GM13976 (cell line): ENCODE results near the gene COPG2.
"Not testable (repeated sequence)": the region's sequence is repeated elsewhere in the genome, so short reads cannot be mapped to it uniquely, and the experiment has no call there.

Experiments
- DNase-seq: peaks from one replicate; pipeline ENCODE4 v3.0.0; 2012; ENCODE audit warnings: low spot score
- in situ Hi-C: fragments of 300-500 bp; cut with MboI; formaldehyde crosslinking; loops from one replicate; pipeline ENCODE4 v1.12.0; 2022; ENCODE audit warnings: low sequenced_read_pairs, mixed read lengths, inconsistent platforms; ENCODE audit not compliant: unreplicated experiment
- TF ChIP-seq, protein P1 (sequence below): IDR thresholded peaks from 2 replicates; pipeline ENCODE4 v1.5.1; 2012; ENCODE audit warnings: borderline replicate concordance, mild to moderate bottlenecking; ENCODE audit not compliant: insufficient read depth; ENCODE audit errors: extremely low read depth, missing control alignments, control extremely low read depth

COPG2 gene

DNA sequence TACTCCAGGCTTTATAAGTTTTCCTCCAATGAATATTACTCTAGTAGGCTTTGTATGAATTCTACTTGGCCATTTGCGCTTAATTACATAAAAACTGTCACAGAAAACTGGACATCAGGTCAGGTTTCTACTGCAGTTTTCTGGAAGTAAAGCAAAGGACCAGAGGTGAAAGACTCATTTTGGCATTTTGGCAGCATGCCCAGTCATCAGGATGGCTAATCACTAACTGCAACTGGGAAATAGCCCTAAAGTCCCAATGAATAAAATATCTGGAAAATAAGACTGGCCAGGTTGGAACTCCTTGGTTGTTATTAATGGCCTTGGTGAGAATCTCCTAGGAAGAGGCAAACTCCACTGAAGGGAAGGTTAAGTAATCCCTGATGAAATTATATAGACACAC is 75.5 kb downstream of the COPG2 start:
- no peak for DNase-seq
- in situ Hi-C loops: no loop called here
- TF ChIP-seq, protein P1, sequence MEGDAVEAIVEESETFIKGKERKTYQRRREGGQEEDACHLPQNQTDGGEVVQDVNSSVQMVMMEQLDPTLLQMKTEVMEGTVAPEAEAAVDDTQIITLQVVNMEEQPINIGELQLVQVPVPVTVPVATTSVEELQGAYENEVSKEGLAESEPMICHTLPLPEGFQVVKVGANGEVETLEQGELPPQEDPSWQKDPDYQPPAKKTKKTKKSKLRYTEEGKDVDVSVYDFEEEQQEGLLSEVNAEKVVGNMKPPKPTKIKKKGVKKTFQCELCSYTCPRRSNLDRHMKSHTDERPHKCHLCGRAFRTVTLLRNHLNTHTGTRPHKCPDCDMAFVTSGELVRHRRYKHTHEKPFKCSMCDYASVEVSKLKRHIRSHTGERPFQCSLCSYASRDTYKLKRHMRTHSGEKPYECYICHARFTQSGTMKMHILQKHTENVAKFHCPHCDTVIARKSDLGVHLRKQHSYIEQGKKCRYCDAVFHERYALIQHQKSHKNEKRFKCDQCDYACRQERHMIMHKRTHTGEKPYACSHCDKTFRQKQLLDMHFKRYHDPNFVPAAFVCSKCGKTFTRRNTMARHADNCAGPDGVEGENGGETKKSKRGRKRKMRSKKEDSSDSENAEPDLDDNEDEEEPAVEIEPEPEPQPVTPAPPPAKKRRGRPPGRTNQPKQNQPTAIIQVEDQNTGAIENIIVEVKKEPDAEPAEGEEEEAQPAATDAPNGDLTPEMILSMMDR: no peak

- DNase-seq, in situ Hi-C loops: not testable (repeated sequence)
Measured at GRCh38 chr7:130591464-130591863, 77.1 kb downstream of the COPG2 start.

GRCh38 chr7:130585932-130586331 is 82.6 kb downstream of the COPG2 start:
- in situ Hi-C loops, DNase-seq: not testable (repeated sequence)

DNA sequence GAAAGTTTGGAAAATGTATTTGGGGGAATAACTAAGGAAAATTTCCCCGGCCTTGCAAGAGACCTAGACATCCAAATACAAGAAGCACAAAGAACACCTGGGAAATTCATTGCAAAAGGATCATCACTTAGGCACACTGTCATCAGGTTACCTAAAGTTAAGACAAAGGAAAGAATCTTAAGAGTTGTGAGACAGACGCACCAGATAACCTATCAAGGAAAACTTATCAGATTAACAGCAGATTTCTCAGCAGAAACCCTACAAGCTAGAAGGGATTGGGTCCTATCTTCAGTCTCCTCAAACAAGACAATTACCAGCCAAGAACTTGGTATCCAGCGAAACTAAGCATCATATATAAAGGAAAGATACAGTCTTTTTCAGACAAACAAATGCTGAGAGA is 93.4 kb downstream of the COPG2 start:
- DNase-seq, in situ Hi-C loops: not testable (repeated sequence)

GRCh38 chr7:130570144-130570543 is 98.4 kb downstream of the COPG2 start:
- in situ Hi-C loops, DNase-seq: not testable (repeated sequence)

- TF ChIP-seq, protein P1: no peak
- in situ Hi-C loops: no loop called here
- no peak for DNase-seq
Measured at GRCh38 chr7:130566898-130567280, 101.7 kb downstream of the COPG2 start.

DNA sequence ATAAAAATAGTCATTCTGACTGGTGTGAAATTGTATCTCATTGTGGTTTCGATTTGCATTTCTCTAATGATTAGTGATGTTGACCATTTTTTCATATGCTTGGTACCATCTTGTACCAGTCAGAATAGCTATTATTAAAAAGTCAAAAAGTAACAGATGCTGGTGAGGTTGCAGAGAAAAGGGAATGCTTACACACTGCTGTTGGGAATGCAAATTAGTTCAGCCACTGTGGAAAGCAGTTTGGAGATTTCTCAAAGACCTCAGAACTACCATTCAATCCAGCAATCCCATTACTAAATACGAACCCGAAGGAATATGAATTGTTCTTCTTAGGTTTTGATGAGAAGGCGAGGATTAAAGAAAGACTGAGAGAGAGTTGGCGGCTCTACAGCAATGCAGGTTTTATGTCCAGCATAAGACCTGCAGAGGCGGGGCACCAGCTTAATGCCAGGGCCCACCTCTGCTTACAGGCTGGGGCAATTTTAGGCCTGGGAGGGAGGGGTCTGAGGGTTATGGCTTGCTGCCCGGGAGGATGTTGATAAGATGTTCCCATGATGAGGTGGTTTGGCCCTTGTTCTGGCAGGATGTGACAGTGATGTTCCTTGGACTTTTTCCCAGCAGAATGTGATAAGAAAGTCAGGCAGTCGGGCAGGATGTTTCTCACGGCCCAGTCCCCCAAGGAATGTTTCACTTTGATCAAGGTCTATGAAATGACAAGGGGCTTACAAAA is 102.2 kb downstream of the COPG2 start:
- DNase-seq: no peak
- in situ Hi-C loops: no loop called here

DNA sequence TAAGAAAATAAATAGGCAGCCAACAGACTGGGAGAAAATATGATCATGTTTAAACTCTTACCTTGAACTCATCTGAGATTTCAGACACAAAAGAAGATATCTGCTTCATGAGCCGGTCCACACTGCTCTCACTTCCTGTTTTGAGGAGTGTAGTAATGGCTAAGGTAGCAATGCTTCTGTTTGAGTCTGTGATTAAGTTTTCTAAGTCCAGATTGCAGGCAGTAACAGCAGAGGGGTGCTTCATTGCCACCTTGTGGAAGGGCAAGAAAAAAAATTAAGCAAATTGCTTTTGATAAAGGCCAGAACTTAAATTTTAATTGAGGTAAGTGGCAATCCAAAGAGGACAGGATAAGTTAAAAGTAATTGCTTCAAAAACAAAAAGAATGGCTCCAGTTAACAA is 107.6 kb downstream of the COPG2 start:
- DNase-seq: peak; percentile 70
- in situ Hi-C loops: no loop called here
- TF ChIP-seq, protein P1: no peak

More for the DNA sequence above, 102.2 kb downstream of the COPG2 start:
- TF ChIP-seq, protein P1: no peak

DNA sequence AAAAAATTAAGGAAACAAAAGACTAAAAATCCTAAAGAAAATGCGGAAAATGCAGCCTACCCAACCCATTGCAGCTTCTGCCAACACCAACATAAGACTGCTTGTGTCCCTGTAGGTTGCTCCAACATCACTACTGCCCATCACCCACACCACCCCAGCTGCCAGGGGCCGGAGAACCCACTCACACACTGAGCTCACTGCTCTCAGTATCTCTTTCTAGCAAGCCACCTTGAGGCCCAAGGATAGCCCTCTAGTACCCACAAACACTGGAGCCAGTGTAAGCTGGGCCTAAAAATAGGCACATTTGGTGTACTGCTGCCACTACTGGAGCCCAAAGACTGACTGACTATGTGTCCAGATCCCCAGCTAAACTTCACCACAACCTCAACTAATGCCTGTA is 109.4 kb downstream of the COPG2 start:
- in situ Hi-C loops: no loop called here
- TF ChIP-seq, protein P1: no peak
- DNase-seq: no peak
